PC-9 (cell line): ENCODE results near the gene POTEM.
"Not testable (repeated sequence)": the region's sequence is repeated elsewhere in the genome, so short reads cannot be mapped to it uniquely, and the experiment has no call there.

ENCODE experiments used
- CTCF ChIP-seq: fragments of 200-600 bp; sonication (generic); conservative IDR thresholded peaks from 2 replicates; pipeline ENCODE4 v1.6.1; 2017; ENCODE audit warnings: mixed run types, antibody characterized with exemption, mild to moderate bottlenecking, moderate library complexity
- EZH2 ChIP-seq: fragments of 200-600 bp; sonication (generic); IDR thresholded peaks from 2 replicates; pipeline ENCODE4 v1.8.0; 2017; ENCODE audit warnings: antibody characterized with exemption, low read depth

- not testable (repeated sequence) for TF ChIP-seq CTCF, EZH2
Measured at GRCh38 chr14:18967134-18967533, at the start of gene POTEM.
